Gastrocnemius medialis (tissue), 4 donors: Measurements from ENCODE around the gene CCL16. TPM values are rescaled to one million over a fixed set of nuclear protein-coding genes. Genes with fewer than 3 reads are reported as not detected.

Source experiments
- ATAC-seq, 2 donors: fragments of 150-250 bp; one replicate each; pipeline ENCODE4 v1.9.1; 2016
- DNase-seq, 2 donors: peaks; one replicate each; pipeline ENCODE4 v3.0.0-alpha.2; 2019
- H3K27ac ChIP-seq, 4 donors: fragments of 200-600 bp; sonication (generic); 1 replicate in 1 of 4; 2 replicates in 3 of 4; pipeline ENCODE4 v1.5.1; 2016 to 2018; ENCODE audit warnings: mild to moderate bottlenecking in 2 of 4, moderate library complexity in 1 of 4
- H3K27me3 ChIP-seq, 3 donors: fragments of 200-600 bp; sonication (generic) in 2 of 3; 1 replicate in 1 of 3; 2 replicates in 2 of 3; pipeline versions ENCODE4 v1.5.1 to v1.6.0; 2016 to 2019; ENCODE audit warnings: mild to moderate bottlenecking in 1 of 3, moderate library complexity in 1 of 3
- H3K36me3 ChIP-seq, 2 donors: fragments of 200-600 bp; sonication (generic) in 1 of 2; one replicate each; pipeline ENCODE4 v1.5.1; 2017 to 2018
- H3K4me1 ChIP-seq, 2 donors: fragments of 200-600 bp; sonication (generic) in 1 of 2; one replicate each; pipeline ENCODE4 v1.5.1; 2016 to 2017; ENCODE audit warnings: mild to moderate bottlenecking in 2 of 2
- H3K4me3 ChIP-seq, 4 donors: fragments of 200-600 bp; sonication (generic) in 3 of 4; 1 replicate in 1 of 4; 2 replicates in 3 of 4; pipeline ENCODE4 v1.5.1; 2016 to 2019; ENCODE audit warnings: mild to moderate bottlenecking in 2 of 4
- H3K9me3 ChIP-seq, 3 donors: fragments of 200-600 bp; sonication (generic) in 2 of 3; 1 replicate in 1 of 3; 2 replicates in 2 of 3; pipeline ENCODE4 v1.5.1; 2016 to 2019
- POLR2A ChIP-seq, 2 donors: fragments of 450-650 bp; IDR thresholded peaks; one replicate each; pipeline ENCODE4 v1.6.1; 2017; ENCODE audit warnings: antibody characterized with exemption in 2 of 2, mild to moderate bottlenecking in 2 of 2, moderate library complexity in 2 of 2
- in situ Hi-C, 4 donors: fragments of 200-750 bp; cut with MboI; loops; one replicate each; pipeline versions ENCODE4 v1.15.0 to v1.8.0; 2017; ENCODE audit warnings: low sequenced_read_pairs in 4 of 4
- intact Hi-C: fragments of 100-400 bp; cut with DNase I; formaldehyde crosslinking; loops from one replicate; pipeline ENCODE4 v1.15.1; 2023; ENCODE audit warnings: low total_unique reads
- total RNA-seq, 4 donors: library from RNA; depleted of rRNA; stranded (reverse); fragments of >200 nt; gene quantifications; one replicate each; pipeline versions ENCODE4 v1.1.0 to v1.2.3, GENCODE V29; 2016
- TF ChIP-seq, protein P1 (sequence below), 5 experiments: fragments of 450-650 bp in 3 of 5; fragments of 200-600 bp in 2 of 5; sonication (generic) in 2 of 5; IDR thresholded peaks in 4 of 5; conservative IDR thresholded peaks in 1 of 5; 1 replicate in 4 of 5; 2 replicates in 1 of 5; pipeline ENCODE4 v1.5.1; 2016 to 2019; ENCODE audit warnings: antibody characterized with exemption in 5 of 5, mild to moderate bottlenecking in 3 of 5, moderate library complexity in 3 of 5

The CCL16 gene
- under 1 TPM in 1 of 4 donors, not detected in 3; 0.33 TPM for total RNA-seq

- TF ChIP-seq, protein P1, sequence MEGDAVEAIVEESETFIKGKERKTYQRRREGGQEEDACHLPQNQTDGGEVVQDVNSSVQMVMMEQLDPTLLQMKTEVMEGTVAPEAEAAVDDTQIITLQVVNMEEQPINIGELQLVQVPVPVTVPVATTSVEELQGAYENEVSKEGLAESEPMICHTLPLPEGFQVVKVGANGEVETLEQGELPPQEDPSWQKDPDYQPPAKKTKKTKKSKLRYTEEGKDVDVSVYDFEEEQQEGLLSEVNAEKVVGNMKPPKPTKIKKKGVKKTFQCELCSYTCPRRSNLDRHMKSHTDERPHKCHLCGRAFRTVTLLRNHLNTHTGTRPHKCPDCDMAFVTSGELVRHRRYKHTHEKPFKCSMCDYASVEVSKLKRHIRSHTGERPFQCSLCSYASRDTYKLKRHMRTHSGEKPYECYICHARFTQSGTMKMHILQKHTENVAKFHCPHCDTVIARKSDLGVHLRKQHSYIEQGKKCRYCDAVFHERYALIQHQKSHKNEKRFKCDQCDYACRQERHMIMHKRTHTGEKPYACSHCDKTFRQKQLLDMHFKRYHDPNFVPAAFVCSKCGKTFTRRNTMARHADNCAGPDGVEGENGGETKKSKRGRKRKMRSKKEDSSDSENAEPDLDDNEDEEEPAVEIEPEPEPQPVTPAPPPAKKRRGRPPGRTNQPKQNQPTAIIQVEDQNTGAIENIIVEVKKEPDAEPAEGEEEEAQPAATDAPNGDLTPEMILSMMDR (IDR thresholded peaks at IDR 0.05 in 4 of 5, conservative IDR thresholded peaks at IDR 0.05 in 1 of 5) = no peak
- TF ChIP-seq POLR2A (IDR thresholded peaks at IDR 0.05) = no peak
- no peak for ATAC-seq
- Histone ChIP-seq H3K27me3 (no peaks in the 10 kb centered on the region), H3K9me3 (no peaks in the 10 kb centered on the region), H3K27ac (no peak within 1 kb of the TSS), H3K4me1 (no peaks in the 10 kb centered on the region), H3K36me3 (no peaks in the 10 kb centered on the region), H3K4me3 (no peak within 1 kb of the TSS)
- intact Hi-C loops (no loop called here), in situ Hi-C loops (loop anchor here in 1 of 4 donors (25.0 kb wide), 1 partner anchor 156 kb away; no protein-coding TSS in a partner anchor)
- DNase-seq = no peak
Measured at GRCh38 chr17:35981246-35981645, at the start of gene CCL16. TSS of gene CCL16 (minus strand) at chr17:35981497. CDS start at chr17:35981420, 77 bp downstream.

DNA sequence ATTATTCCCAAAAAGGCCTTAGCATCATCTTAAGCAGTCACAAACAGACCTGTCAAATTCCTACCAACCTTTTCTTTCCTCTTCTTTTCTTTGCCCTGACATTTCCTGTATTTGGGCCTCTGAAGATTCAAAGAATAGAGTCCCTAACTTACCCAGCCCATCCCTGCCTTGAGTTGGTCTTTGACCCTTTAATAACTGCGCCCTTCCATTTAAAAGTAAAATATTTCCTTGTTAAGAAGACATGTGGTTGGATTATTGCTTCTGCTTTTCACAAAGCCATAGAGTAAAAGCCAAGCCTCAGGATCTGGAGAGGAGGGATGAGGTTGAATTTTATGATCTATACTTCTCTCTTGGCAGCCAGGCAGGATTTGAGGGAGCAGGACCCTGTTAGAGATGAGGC lies 49.7 kb upstream of the CCL16 start:
- no peak for ATAC-seq
- intact Hi-C loops (no loop called here), in situ Hi-C loops (no loop called here)
- H3K27ac ChIP-seq = no peak overlapping the region
- H3K9me3 ChIP-seq = no peaks in the 10 kb centered on the region
- TF ChIP-seq POLR2A (IDR thresholded peaks at IDR 0.05) = no peak
- TF ChIP-seq, protein P1 (IDR thresholded peaks at IDR 0.05 in 4 of 5, conservative IDR thresholded peaks at IDR 0.05 in 1 of 5) = no peak
- H3K4me3 ChIP-seq = no peak overlapping the region
- no peaks in the 10 kb centered on the region for H3K4me1 ChIP-seq
- H3K36me3 ChIP-seq = no peaks in the 10 kb centered on the region
- no peaks in the 10 kb centered on the region for H3K27me3 ChIP-seq
- no peak for DNase-seq

DNA sequence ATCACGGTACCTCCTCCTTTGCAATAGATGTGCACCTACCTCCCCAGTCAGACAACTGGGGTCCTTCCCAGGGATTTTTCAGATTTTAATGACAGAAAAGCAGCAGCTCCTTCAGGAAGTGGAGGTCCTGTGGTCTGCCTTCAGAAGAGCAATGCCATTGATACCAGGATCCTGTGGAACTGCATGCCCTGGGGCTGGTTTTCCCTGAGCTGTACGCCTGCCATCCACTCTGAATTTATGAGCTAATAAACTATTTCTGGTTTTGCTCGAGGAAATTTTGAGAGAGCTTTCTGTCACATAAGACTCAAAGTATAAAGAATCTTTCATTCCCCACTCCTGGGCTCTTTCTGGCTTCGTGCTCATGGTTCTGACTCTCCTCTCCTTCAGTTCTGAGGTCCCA lies 46.5 kb upstream of the CCL16 start:
- DNase-seq = no peak
- H3K9me3 ChIP-seq = no peaks in the 10 kb centered on the region
- TF ChIP-seq, protein P1 (IDR thresholded peaks at IDR 0.05 in 4 of 5, conservative IDR thresholded peaks at IDR 0.05 in 1 of 5) = no peak
- no peak for TF ChIP-seq POLR2A (IDR thresholded peaks at IDR 0.05)
- intact Hi-C loops = no loop called here
- H3K27me3 ChIP-seq = no peaks in the 10 kb centered on the region
- ATAC-seq = no peak
- no peak overlapping the region for H3K4me3 ChIP-seq
- in situ Hi-C loops = no loop called here
- no peaks in the 10 kb centered on the region for H3K36me3 ChIP-seq
- H3K4me1 ChIP-seq = no peaks in the 10 kb centered on the region
- no peak overlapping the region for H3K27ac ChIP-seq

DNA sequence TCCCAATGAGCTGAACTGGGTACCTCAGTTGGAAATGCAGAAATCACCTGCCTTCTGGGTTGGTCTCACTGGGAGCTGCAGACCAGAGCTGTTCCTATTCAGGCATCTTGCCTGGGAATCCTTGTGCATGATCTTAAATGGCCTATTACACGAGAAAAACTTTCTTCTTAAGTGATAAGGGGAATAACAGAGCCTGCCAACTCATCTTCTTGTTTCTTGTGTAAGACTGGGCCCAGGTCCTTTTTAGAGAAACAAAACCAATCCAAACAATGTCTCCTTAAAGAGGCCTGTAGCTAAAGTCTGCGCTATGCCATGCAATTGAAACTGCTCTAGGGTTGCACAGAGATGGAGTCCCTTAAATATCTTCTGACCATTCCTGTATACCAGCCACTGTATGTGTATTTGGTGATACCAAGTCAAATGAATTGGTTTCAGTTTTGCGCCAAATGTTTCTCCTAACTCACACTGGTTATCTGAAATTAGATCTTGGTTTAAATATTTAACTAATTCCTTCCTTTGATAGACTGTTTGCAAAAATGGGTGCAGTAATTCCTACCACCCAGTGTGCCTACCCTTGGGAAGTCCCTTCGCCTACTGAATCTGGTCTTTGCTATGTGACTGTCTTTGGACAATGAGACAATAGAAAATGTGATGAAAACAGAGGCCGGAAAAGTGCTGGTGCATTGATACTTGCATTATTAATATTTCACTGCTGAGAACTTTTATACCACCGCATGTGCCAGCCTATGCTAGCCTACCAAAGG lies 43.0 kb upstream of the CCL16 start:
- H3K36me3 ChIP-seq = no peaks in the 10 kb centered on the region
- H3K27ac ChIP-seq = no peak overlapping the region
- no peak for TF ChIP-seq POLR2A (IDR thresholded peaks at IDR 0.05)
- TF ChIP-seq, protein P1 (IDR thresholded peaks at IDR 0.05 in 4 of 5, conservative IDR thresholded peaks at IDR 0.05 in 1 of 5) = no peak
- H3K4me3 ChIP-seq = no peak overlapping the region
- H3K27me3 ChIP-seq = no peaks in the 10 kb centered on the region
- ATAC-seq (no peak), DNase-seq (no peak)
- no peaks in the 10 kb centered on the region for H3K4me1 ChIP-seq
- in situ Hi-C loops = no loop called here
- intact Hi-C loops = no loop called here
- no peaks in the 10 kb centered on the region for H3K9me3 ChIP-seq
